ENCODE results near the gene UBXN1.
"Not testable (repeated sequence)": the region's sequence is repeated elsewhere in the genome, so short reads cannot be mapped to it uniquely, and the experiment has no call there.

GRCh38 chr11:62703921-62704320 lies 25.0 kb upstream of the UBXN1 start:
- TF ChIP-seq POLR2AphosphoS5, POLR2A (IDR thresholded peaks at IDR 0.05; ENCODE audit: low read depth, low read length): not testable (repeated sequence)
